Breast epithelium (tissue), 3 donors: ENCODE results near the gene SLC25A52.

Source experiments
- POLR2A ChIP-seq: fragments of 450-650 bp; IDR thresholded peaks from one replicate; pipeline ENCODE4 v1.6.1; 2016; ENCODE audit warnings: antibody characterized with exemption, mild to moderate bottlenecking, moderate library complexity
- POLR2AphosphoS5 ChIP-seq, 3 donors: sonication (generic); formaldehyde crosslinking; IDR thresholded peaks; one replicate each; pipeline ENCODE4 v1.6.1; 2017; ENCODE audit warnings: antibody characterized with exemption in 3 of 3
- TF ChIP-seq, protein P1 (sequence below), 3 donors: fragments of 450-650 bp; IDR thresholded peaks; one replicate each; pipeline ENCODE4 v1.5.1; 2016 to 2017; ENCODE audit warnings: antibody characterized with exemption in 3 of 3, mild to moderate bottlenecking in 3 of 3, moderate library complexity in 3 of 3

DNA sequence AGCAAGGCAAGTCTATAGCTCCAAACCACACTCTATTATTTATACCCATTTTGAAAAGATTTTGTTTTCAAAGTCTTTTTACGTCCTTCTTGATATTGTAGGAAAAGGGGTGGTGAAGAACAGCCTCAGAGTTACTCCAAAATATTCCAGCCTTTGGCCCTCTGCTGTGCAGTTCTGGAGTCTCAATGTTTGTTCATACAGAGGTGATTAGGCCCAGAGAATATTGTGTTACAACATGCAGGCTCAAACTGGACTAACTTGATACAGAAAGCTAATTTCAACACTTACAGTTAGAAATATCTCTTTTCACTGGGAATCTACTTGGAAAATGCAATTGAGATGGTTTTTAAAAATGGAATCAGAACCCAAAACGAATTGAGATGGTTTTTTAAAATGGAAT lies 40.4 kb upstream of the SLC25A52 start:
- TF ChIP-seq, protein P1, sequence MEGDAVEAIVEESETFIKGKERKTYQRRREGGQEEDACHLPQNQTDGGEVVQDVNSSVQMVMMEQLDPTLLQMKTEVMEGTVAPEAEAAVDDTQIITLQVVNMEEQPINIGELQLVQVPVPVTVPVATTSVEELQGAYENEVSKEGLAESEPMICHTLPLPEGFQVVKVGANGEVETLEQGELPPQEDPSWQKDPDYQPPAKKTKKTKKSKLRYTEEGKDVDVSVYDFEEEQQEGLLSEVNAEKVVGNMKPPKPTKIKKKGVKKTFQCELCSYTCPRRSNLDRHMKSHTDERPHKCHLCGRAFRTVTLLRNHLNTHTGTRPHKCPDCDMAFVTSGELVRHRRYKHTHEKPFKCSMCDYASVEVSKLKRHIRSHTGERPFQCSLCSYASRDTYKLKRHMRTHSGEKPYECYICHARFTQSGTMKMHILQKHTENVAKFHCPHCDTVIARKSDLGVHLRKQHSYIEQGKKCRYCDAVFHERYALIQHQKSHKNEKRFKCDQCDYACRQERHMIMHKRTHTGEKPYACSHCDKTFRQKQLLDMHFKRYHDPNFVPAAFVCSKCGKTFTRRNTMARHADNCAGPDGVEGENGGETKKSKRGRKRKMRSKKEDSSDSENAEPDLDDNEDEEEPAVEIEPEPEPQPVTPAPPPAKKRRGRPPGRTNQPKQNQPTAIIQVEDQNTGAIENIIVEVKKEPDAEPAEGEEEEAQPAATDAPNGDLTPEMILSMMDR (IDR thresholded peaks at IDR 0.05): no peak
- TF ChIP-seq POLR2A: no peak
- no peak for TF ChIP-seq POLR2AphosphoS5 (IDR thresholded peaks at IDR 0.05)
